ENCODE results near the gene APOBEC3F.
A peak's percentile ranks its signal among the peaks of the same experiment; 100 is the strongest.

The APOBEC3F gene

DNA sequence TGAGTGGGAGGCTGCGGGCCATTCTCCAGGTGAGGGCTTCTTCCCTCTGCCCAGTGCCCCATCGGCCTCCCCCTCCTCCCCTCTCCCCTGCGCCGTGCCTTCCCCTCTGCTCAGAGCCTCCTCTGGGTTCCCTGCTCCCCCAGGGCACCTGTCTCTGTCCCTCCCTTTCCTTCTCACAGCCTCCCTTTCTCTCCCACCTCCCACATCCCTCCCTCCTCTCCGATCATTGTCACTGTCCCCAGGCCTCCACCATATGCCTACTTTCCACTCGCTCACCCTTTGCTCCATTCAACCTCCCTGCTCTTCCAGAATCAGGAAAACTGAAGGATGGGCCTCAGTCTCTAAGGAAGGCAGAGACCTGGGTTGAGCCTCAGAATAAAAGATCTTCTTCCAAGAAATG, 46.4 kb downstream of the APOBEC3F start:
- CTCF ChIA-PET = no interaction called here
- DNase-seq = no peak
- H3K4me3 Mint-ChIP-seq = no peak overlapping the region
- H3K27me3 Mint-ChIP-seq = no peaks in the 10 kb centered on the region
- H3K9me3 Mint-ChIP-seq = no peaks in the 10 kb centered on the region
- peaks cover 87% of the 10 kb centered on the region for H3K4me1 Mint-ChIP-seq
- H3K27ac Mint-ChIP-seq = peak overlapping the region; percentile 97
- H3K36me3 Mint-ChIP-seq = peaks cover 39% of the 10 kb centered on the region

DNA sequence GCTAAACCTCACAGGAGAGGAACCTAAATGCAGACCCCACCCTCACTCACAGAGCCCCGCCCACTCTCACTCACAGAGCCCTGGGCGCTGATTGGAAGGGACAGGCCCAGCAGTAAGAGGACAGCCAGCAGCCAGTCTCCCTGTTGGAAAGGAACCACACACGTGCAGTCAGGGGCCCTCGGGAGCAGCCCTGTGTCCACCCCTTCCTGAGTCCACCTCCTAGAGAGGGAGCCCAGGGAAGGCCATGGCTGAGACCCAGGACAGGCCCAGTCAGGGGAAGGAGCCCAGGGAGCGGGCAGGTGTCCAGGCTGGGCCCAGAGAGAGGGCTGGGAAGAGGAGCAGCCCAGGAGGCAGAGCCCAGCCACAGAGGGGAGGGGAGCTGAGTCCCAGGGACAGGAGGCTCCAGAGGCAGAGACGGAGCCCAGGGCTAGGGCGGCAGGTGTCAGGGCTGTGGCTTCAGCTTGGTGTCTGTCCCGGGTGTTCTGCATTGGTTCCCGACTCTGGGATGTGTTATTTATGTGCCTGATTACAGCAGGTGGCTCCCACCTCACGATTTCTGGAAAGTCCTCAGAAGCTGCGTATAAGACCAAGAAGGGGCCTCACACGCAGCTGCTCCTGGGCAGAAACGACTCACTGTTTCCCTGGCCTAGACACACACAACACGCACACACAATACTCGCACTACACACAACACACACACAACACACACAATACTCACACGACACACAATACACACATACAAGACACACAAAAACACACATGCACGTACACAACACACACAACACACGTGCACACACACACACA, 47.4 kb downstream of the APOBEC3F start:
- H3K27me3 Mint-ChIP-seq = no peaks in the 10 kb centered on the region
- peaks cover 35% of the 10 kb centered on the region for H3K36me3 Mint-ChIP-seq
- CTCF ChIA-PET = interaction anchor here (1.0 to 1.5 kb wide), 2 partner anchors 31 to 103 kb away, joined by 3 read pairs; no protein-coding TSS in a partner anchor
- DNase-seq = no peak
- no peaks in the 10 kb centered on the region for H3K9me3 Mint-ChIP-seq
- peak overlapping the region; percentile 97 for H3K27ac Mint-ChIP-seq
- peaks cover 87% of the 10 kb centered on the region for H3K4me1 Mint-ChIP-seq
- no peak overlapping the region for H3K4me3 Mint-ChIP-seq

DNA sequence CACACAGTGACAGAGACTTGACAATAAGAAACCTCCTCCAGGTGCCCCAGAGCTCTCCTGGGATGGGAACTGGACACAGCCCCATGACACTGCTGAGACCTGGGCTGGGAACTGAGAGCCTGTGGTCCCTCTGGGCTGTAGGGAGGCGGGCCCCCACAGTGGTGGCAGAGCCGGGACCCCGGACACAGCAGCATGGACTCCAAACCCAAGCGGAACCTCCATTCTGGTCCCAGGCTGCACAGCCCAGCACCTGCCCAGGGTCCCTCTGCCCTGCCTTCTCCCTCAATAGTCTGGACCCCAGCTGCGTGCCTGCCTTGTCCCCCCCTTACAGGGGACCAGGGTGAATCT, 48.0 kb downstream of the APOBEC3F start:
- Mint-ChIP-seq H3K27me3 (no peaks in the 10 kb centered on the region), H3K4me3 (no peak overlapping the region), H3K9me3 (no peaks in the 10 kb centered on the region), H3K4me1 (peaks cover 86% of the 10 kb centered on the region), H3K27ac (peak overlapping the region; percentile 97), H3K36me3 (peaks cover 32% of the 10 kb centered on the region)
- CTCF ChIA-PET = interaction anchor here (0.6 to 1.5 kb wide), 3 partner anchors 30 to 320 kb away, joined by 3 read pairs; no protein-coding TSS in a partner anchor
- DNase-seq = no peak

DNA sequence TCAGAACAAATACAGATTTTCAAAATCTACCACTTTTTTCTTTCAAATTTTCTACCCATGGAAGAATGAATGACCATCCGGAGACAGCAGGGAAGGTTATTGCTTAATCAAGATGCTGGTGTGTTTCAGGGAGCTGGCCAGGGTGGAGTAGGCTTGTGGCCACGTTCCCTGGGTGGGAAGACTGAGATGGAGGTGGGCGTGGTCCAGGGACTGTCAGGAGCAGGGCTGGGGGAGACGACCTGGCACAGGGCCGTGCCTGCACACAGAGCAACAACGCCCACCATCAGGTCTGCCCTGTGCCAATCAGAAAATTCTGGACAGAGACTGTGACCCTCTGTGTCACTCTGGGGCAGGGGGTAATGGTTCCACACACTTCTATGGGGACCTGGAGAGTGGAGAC, 49.3 kb downstream of the APOBEC3F start:
- H3K36me3 Mint-ChIP-seq = peaks cover 30% of the 10 kb centered on the region
- H3K4me1 Mint-ChIP-seq = peaks cover 97% of the 10 kb centered on the region
- DNase-seq = no peak
- CTCF ChIA-PET = interaction anchor here (1.1 to 1.5 kb wide), 2 partner anchors 53 to 105 kb away, joined by 3 read pairs; no protein-coding TSS in a partner anchor
- no peaks in the 10 kb centered on the region for H3K9me3 Mint-ChIP-seq
- no peaks in the 10 kb centered on the region for H3K27me3 Mint-ChIP-seq
- peak overlapping the region; percentile 97 for H3K27ac Mint-ChIP-seq
- peak overlapping the region; percentile 48 for H3K4me3 Mint-ChIP-seq

- DNase-seq = peak; percentile 91
- peaks cover 99% of the 10 kb centered on the region for H3K4me1 Mint-ChIP-seq
- no peaks in the 10 kb centered on the region for H3K9me3 Mint-ChIP-seq
- H3K27ac Mint-ChIP-seq = peak overlapping the region; percentile 97
- H3K4me3 Mint-ChIP-seq = peak overlapping the region; percentile 48
- H3K27me3 Mint-ChIP-seq = no peaks in the 10 kb centered on the region
- peaks cover 25% of the 10 kb centered on the region for H3K36me3 Mint-ChIP-seq
- CTCF ChIA-PET = interaction anchor here (1.0 to 1.1 kb wide), 2 partner anchors 54 to 76 kb away, joined by 3 read pairs; no protein-coding TSS in a partner anchor
Measured at GRCh38 chr22:39090426-39091064, 49.9 kb downstream of the APOBEC3F start.

GRCh38 chr22:39091126-39092081, 50.7 kb downstream of the APOBEC3F start:
- peaks cover 99% of the 10 kb centered on the region for H3K4me1 Mint-ChIP-seq
- H3K9me3 Mint-ChIP-seq = no peaks in the 10 kb centered on the region

GRCh38 chr22:39092111-39092862, 51.6 kb downstream of the APOBEC3F start:
- H3K9me3 Mint-ChIP-seq = no peaks in the 10 kb centered on the region
- no peaks in the 10 kb centered on the region for H3K27me3 Mint-ChIP-seq
- H3K27ac Mint-ChIP-seq = peak overlapping the region; percentile 97
- peaks cover 98% of the 10 kb centered on the region for H3K4me1 Mint-ChIP-seq
- CTCF ChIA-PET = no interaction called here
- H3K36me3 Mint-ChIP-seq = peaks cover 11% of the 10 kb centered on the region
- peak overlapping the region; percentile 48 for H3K4me3 Mint-ChIP-seq
- no peak for DNase-seq

More at GRCh38 chr22:39091126-39092081, 50.7 kb downstream of the APOBEC3F start:
- Mint-ChIP-seq H3K27ac (peak overlapping the region; percentile 97), H3K36me3 (peaks cover 18% of the 10 kb centered on the region), H3K4me3 (peak overlapping the region; percentile 48), H3K27me3 (no peaks in the 10 kb centered on the region)
- CTCF ChIA-PET = interaction anchor here (1.0 kb wide), 1 partner anchor 76 kb away, joined by 3 read pairs; no protein-coding TSS in a partner anchor
- no peak for DNase-seq

GRCh38 chr22:39094717-39095389, 54.2 kb downstream of the APOBEC3F start:
- peak overlapping the region; percentile 23 for H3K4me3 Mint-ChIP-seq
- peak overlapping the region; percentile 94 for H3K27ac Mint-ChIP-seq
- H3K27me3 Mint-ChIP-seq = no peaks in the 10 kb centered on the region
- no peaks in the 10 kb centered on the region for H3K9me3 Mint-ChIP-seq
- peaks cover 10% of the 10 kb centered on the region for H3K36me3 Mint-ChIP-seq
- CTCF ChIA-PET = interaction anchor here (0.7 to 1.8 kb wide), 2 partner anchors 24 to 108 kb away, joined by 3 read pairs; no protein-coding TSS in a partner anchor
- DNase-seq = peak; percentile 57
- H3K4me1 Mint-ChIP-seq = peaks cover 99% of the 10 kb centered on the region

DNA sequence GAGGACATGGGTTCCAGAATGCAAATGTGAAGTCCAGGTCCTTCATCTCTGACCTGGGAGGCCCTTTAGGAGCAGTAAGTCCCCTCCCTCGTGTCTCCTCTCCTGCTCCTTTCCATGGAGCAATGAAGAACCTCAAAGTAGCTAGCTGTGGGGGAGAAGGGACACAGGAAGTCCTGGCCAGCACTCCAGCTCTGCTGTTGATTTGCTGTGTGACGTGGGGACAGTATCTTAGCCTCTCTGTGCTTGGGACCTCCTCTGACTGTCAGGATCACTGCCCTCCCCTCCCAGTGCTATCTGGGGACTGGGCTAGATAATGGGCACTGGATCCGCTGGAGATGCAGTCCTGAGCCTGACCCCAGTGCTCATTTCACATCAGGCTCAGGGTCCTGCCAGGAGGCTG, 55.3 kb downstream of the APOBEC3F start:
- H3K4me1 Mint-ChIP-seq = peaks cover 93% of the 10 kb centered on the region
- peak overlapping the region; percentile 94 for H3K27ac Mint-ChIP-seq
- H3K9me3 Mint-ChIP-seq = no peaks in the 10 kb centered on the region
- H3K4me3 Mint-ChIP-seq = no peak overlapping the region
- H3K27me3 Mint-ChIP-seq = no peaks in the 10 kb centered on the region
- peaks cover 8% of the 10 kb centered on the region for H3K36me3 Mint-ChIP-seq
- DNase-seq = no peak
- CTCF ChIA-PET = interaction anchor here (0.6 to 1.8 kb wide), 2 partner anchors 23 to 326 kb away, joined by 3 read pairs; no protein-coding TSS in a partner anchor

GRCh38 chr22:39097098-39098020, 56.7 kb downstream of the APOBEC3F start, which contains the start of gene APOBEC3H:
TSS of gene APOBEC3H (plus strand) at chr22:39097244. CDS start at chr22:39100279, 3,035 bp downstream.
- H3K4me1 Mint-ChIP-seq = peaks cover 82% of the 10 kb centered on the region
- H3K27me3 Mint-ChIP-seq = no peaks in the 10 kb centered on the region
- H3K36me3 Mint-ChIP-seq = peaks cover 8% of the 10 kb centered on the region
- DNase-seq = peak; percentile 54
- H3K4me3 Mint-ChIP-seq = peak within 1 kb of the TSS; percentile 80
- no peaks in the 10 kb centered on the region for H3K9me3 Mint-ChIP-seq
- H3K27ac Mint-ChIP-seq = peak within 1 kb of the TSS; percentile 94
- CTCF ChIA-PET = interaction anchor here (0.6 to 1.6 kb wide), 2 partner anchors 11 to 21 kb away, joined by 3 to 4 read pairs; no protein-coding TSS in a partner anchor

GRCh38 chr22:39098026-39098425, 57.4 kb downstream of the APOBEC3F start:
- Mint-ChIP-seq H3K36me3 (peaks cover 8% of the 10 kb centered on the region), H3K4me1 (peaks cover 76% of the 10 kb centered on the region), H3K27me3 (no peaks in the 10 kb centered on the region), H3K4me3 (peak overlapping the region; percentile 80), H3K9me3 (no peaks in the 10 kb centered on the region), H3K27ac (peak overlapping the region; percentile 91)
- DNase-seq = no peak
- CTCF ChIA-PET = interaction anchor here (1.5 to 1.8 kb wide), 3 partner anchors 20 to 228 kb away, joined by 4 to 7 read pairs (median 5); no protein-coding TSS in a partner anchor
